ENCODE measurements around the gene SCYL1. TPM values are rescaled to one million over a fixed set of nuclear protein-coding genes. Genes with fewer than 3 reads are reported as not detected.
A peak's percentile ranks its signal among the peaks of the same experiment; 100 is the strongest.

Gene SCYL1
- total and polyA plus RNA-seq, 4 experiments from 2014 or later, result 22.9 to 81.3 (median 56.7) TPM

- Mint-ChIP-seq H3K36me3 (peaks cover 8 to 14% of the 10 kb centered on the region in 2 donors), H3K9me3 (peaks cover 0 to 5% (median 0%) of the 10 kb centered on the region in 8 donors), H3K4me3 (no peak within 1 kb of the TSS), H3K27me3 (peaks cover 0 to 3% of the 10 kb centered on the region in 2 donors), H3K4me1 (peaks cover 8 to 48% (median 22%) of the 10 kb centered on the region in 4 donors), H3K27ac (no peak within 1 kb of the TSS)
- intact Hi-C loops (cut with micrococcal nuclease), result loop anchor here (1.0 kb wide), 1 partner anchor 8 kb away; no protein-coding TSS in a partner anchor
- DNase-seq, result peak; percentile 94 to 95 (median 94)
- peaks cover 38% of the 10 kb centered on the region for H3K36me3 ChIP-seq (ENCODE audit: insufficient read depth, low read length)
- H3K4me3 ChIP-seq (ENCODE audit: low read length in 2 of 2), result peak within 1 kb of the TSS; percentile 96 to 99
- H3K27me3 ChIP-seq (ENCODE audit: insufficient read depth, low read length), result no peaks in the 10 kb centered on the region
- peak within 1 kb of the TSS; percentile 97 for H3K27ac ChIP-seq (ENCODE audit: low read depth, low read length)
- POLR2A ChIA-PET (ENCODE audit: partially characterized antibody), result interaction anchor here (0.5 to 27.2 kb wide), 60 partner anchors 9 to 790 kb away, joined by 3 to 3839 read pairs (median 9); partner anchors contain the start of genes CCDC85B, CDC42BPG, CDC42EP2 and CFL1
- no peaks in the 10 kb centered on the region for H3K9me3 ChIP-seq (ENCODE audit: control insufficient read depth in 1 of 2, low read length in 2 of 2)
- peaks cover 21% of the 10 kb centered on the region for H3K4me1 ChIP-seq (ENCODE audit: insufficient read depth, low read length)
- CTCF ChIA-PET (ENCODE audit: partially characterized antibody), result interaction anchor here (1.0 to 8.5 kb wide), 11 partner anchors 9 to 169 kb away, joined by 3 to 192 read pairs (median 6); partner anchors contain the start of genes NEAT1 and SCYL1
These were observed 25.7 kb upstream of the SCYL1 start, which contains the start of gene MALAT1 for GRCh38 chr11:65498977-65499712. Gene MALAT1, plus strand, starts transcription at chr11:65499045.

- H3K9me3 ChIP-seq (ENCODE audit: control insufficient read depth in 1 of 2, low read length in 2 of 2), result no peaks in the 10 kb centered on the region
- Mint-ChIP-seq H3K27me3 (peaks cover 0 to 3% of the 10 kb centered on the region in 2 donors), H3K36me3 (peaks cover 15 to 21% of the 10 kb centered on the region in 2 donors), H3K27ac (no peak overlapping the region), H3K9me3 (peaks cover 0 to 5% (median 0%) of the 10 kb centered on the region in 8 donors), H3K4me3 (no peak overlapping the region), H3K4me1 (peaks cover 15 to 49% (median 27%) of the 10 kb centered on the region in 4 donors)
- H3K4me3 ChIP-seq (ENCODE audit: low read length in 2 of 2), result peak overlapping the region; percentile 96 to 99
- H3K27me3 ChIP-seq (ENCODE audit: insufficient read depth, low read length), result no peaks in the 10 kb centered on the region
- intact Hi-C loops (cut with micrococcal nuclease), result loop anchor here (1.0 kb wide), 1 partner anchor 7 kb away; no protein-coding TSS in a partner anchor
- peaks cover 46% of the 10 kb centered on the region for H3K36me3 ChIP-seq (ENCODE audit: insufficient read depth, low read length)
- peaks cover 28% of the 10 kb centered on the region for H3K4me1 ChIP-seq (ENCODE audit: insufficient read depth, low read length)
- peak overlapping the region; percentile 97 for H3K27ac ChIP-seq (ENCODE audit: low read depth, low read length)
- peak in 3 of 5 donors; percentile 22 to 43 (median 32) for DNase-seq
- ChIA-PET CTCF (ENCODE audit: partially characterized antibody) (interaction anchor here (0.8 to 8.5 kb wide), 15 partner anchors 8 to 170 kb away, joined by 3 to 192 read pairs (median 4); partner anchors contain the start of gene NEAT1), POLR2A (ENCODE audit: partially characterized antibody) (interaction anchor here (0.8 to 27.2 kb wide), 44 partner anchors 9 to 736 kb away, joined by 3 to 3839 read pairs (median 16); partner anchors contain the start of genes CCDC85B, CDC42BPG, CDC42EP2 and CFL1)
These were observed 25.0 kb upstream of the SCYL1 start for GRCh38 chr11:65499713-65500386.

- no peaks in the 10 kb centered on the region for H3K9me3 ChIP-seq (ENCODE audit: control insufficient read depth in 1 of 2, low read length in 2 of 2)
- H3K36me3 Mint-ChIP-seq, result peaks cover 21 to 27% of the 10 kb centered on the region in 2 donors
- peak overlapping the region; percentile 96 to 99 for H3K4me3 ChIP-seq (ENCODE audit: low read length in 2 of 2)
- H3K27me3 Mint-ChIP-seq, result peaks cover 0 to 3% of the 10 kb centered on the region in 2 donors
- ChIA-PET POLR2A (ENCODE audit: partially characterized antibody) (interaction anchor here (0.8 to 27.2 kb wide), 32 partner anchors 8 to 390 kb away, joined by 3 to 3839 read pairs (median 22); partner anchors contain the start of genes CCDC85B, CDC42EP2, CFL1 and DPF2), CTCF (ENCODE audit: partially characterized antibody) (interaction anchor here (0.8 to 8.5 kb wide), 13 partner anchors 7 to 171 kb away, joined by 3 to 192 read pairs (median 5); partner anchors contain the start of gene NEAT1)
- intact Hi-C loops (cut with micrococcal nuclease), result no loop called here
- peaks cover 53% of the 10 kb centered on the region for H3K36me3 ChIP-seq (ENCODE audit: insufficient read depth, low read length)
- H3K9me3 Mint-ChIP-seq, result peaks cover 0 to 5% (median 0%) of the 10 kb centered on the region in 8 donors
- DNase-seq, result peak; percentile 42 to 57 (median 49)
- H3K27ac Mint-ChIP-seq, result no peak overlapping the region
- peaks cover 19 to 56% (median 33%) of the 10 kb centered on the region in 4 donors for H3K4me1 Mint-ChIP-seq
- peaks cover 35% of the 10 kb centered on the region for H3K4me1 ChIP-seq (ENCODE audit: insufficient read depth, low read length)
- no peak overlapping the region for H3K4me3 Mint-ChIP-seq
- H3K27me3 ChIP-seq (ENCODE audit: insufficient read depth, low read length), result no peaks in the 10 kb centered on the region
- H3K27ac ChIP-seq (ENCODE audit: low read depth, low read length), result peak overlapping the region; percentile 97
These were observed 24.3 kb upstream of the SCYL1 start for GRCh38 chr11:65500387-65501185.

DNA sequence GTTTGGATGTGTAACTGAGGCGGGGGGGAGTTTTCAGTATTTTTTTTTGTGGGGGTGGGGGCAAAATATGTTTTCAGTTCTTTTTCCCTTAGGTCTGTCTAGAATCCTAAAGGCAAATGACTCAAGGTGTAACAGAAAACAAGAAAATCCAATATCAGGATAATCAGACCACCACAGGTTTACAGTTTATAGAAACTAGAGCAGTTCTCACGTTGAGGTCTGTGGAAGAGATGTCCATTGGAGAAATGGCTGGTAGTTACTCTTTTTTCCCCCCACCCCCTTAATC, 23.8 kb upstream of the SCYL1 start:
- intact Hi-C loops (cut with micrococcal nuclease), result no loop called here
- Mint-ChIP-seq H3K4me3 (no peak overlapping the region), H3K4me1 (peaks cover 22 to 61% (median 35%) of the 10 kb centered on the region in 4 donors), H3K27me3 (peaks cover 0 to 3% of the 10 kb centered on the region in 2 donors), H3K9me3 (peaks cover 0 to 5% (median 0%) of the 10 kb centered on the region in 8 donors), H3K27ac (no peak overlapping the region), H3K36me3 (peaks cover 27 to 33% of the 10 kb centered on the region in 2 donors)
- POLR2A ChIA-PET (ENCODE audit: partially characterized antibody), result interaction anchor here (1.1 to 27.2 kb wide), 14 partner anchors 7 to 358 kb away, joined by 3 to 3839 read pairs (median 36); partner anchors contain the start of genes CFL1, FRMD8, MAP3K11 and MUS81
- CTCF ChIA-PET (ENCODE audit: partially characterized antibody), result interaction anchor here (7.4 to 8.5 kb wide), 2 partner anchors 23 to 81 kb away, joined by 86 to 192 read pairs; partner anchors contain the start of gene NEAT1
- DNase-seq, result peak in 3 of 5 donors; percentile 3 to 17 (median 12)
- H3K4me3 ChIP-seq (ENCODE audit: low read length in 2 of 2), result peak overlapping the region; percentile 96 to 99
- peaks cover 35% of the 10 kb centered on the region for H3K4me1 ChIP-seq (ENCODE audit: insufficient read depth, low read length)
- peak overlapping the region; percentile 97 for H3K27ac ChIP-seq (ENCODE audit: low read depth, low read length)
- H3K9me3 ChIP-seq (ENCODE audit: control insufficient read depth in 1 of 2, low read length in 2 of 2), result no peaks in the 10 kb centered on the region
- H3K36me3 ChIP-seq (ENCODE audit: insufficient read depth, low read length), result peaks cover 58% of the 10 kb centered on the region
- H3K27me3 ChIP-seq (ENCODE audit: insufficient read depth, low read length), result no peaks in the 10 kb centered on the region

- Histone ChIP-seq H3K27ac (ENCODE audit: low read depth, low read length) (peak overlapping the region; percentile 97), H3K27me3 (ENCODE audit: insufficient read depth, low read length) (no peaks in the 10 kb centered on the region), H3K36me3 (ENCODE audit: insufficient read depth, low read length) (peaks cover 64% of the 10 kb centered on the region), H3K4me3 (ENCODE audit: low read length in 2 of 2) (peak overlapping the region; percentile 96 to 99), H3K9me3 (ENCODE audit: control insufficient read depth in 1 of 2, low read length in 2 of 2) (no peaks in the 10 kb centered on the region), H3K4me1 (ENCODE audit: insufficient read depth, low read length) (peaks cover 35% of the 10 kb centered on the region)
- H3K4me3 Mint-ChIP-seq, result no peak overlapping the region
- H3K36me3 Mint-ChIP-seq, result peaks cover 32 to 38% of the 10 kb centered on the region in 2 donors
- DNase-seq, result peak in 4 of 5 donors; percentile 15 to 23 (median 16)
- peaks cover 0 to 3% of the 10 kb centered on the region in 2 donors for H3K27me3 Mint-ChIP-seq
- H3K27ac Mint-ChIP-seq, result peak overlapping the region in 1 of 7 donors; percentile 75
- H3K9me3 Mint-ChIP-seq, result peaks cover 0 to 5% (median 0%) of the 10 kb centered on the region in 8 donors
- POLR2A ChIA-PET (ENCODE audit: partially characterized antibody), result interaction anchor here (0.9 to 27.2 kb wide), 24 partner anchors 7 to 168 kb away, joined by 3 to 3839 read pairs (median 7); partner anchors contain the start of genes DPF2, EHBP1L1, FRMD8 and MAP3K11
- intact Hi-C loops (cut with micrococcal nuclease), result no loop called here
- H3K4me1 Mint-ChIP-seq, result peaks cover 25 to 61% (median 36%) of the 10 kb centered on the region in 4 donors
- CTCF ChIA-PET (ENCODE audit: partially characterized antibody), result interaction anchor here (1.1 to 8.5 kb wide), 8 partner anchors 9 to 87 kb away, joined by 3 to 192 read pairs (median 6); partner anchors contain the start of genes NEAT1 and SCYL1
These were observed 23.2 kb upstream of the SCYL1 start for GRCh38 chr11:65501472-65502273.

All from CD4-positive, alpha-beta memory T cell (primary cell).